GM12801 (cell line): ENCODE measurements around the gene SEC31B.

Source experiments
- TF ChIP-seq, protein P1 (sequence below): IDR thresholded peaks from one replicate; pipeline ENCODE4 v1.5.1; 2011; ENCODE audit warnings: control low read depth; ENCODE audit not compliant: insufficient read length; ENCODE audit errors: extremely low read depth

SEC31B gene

DNA sequence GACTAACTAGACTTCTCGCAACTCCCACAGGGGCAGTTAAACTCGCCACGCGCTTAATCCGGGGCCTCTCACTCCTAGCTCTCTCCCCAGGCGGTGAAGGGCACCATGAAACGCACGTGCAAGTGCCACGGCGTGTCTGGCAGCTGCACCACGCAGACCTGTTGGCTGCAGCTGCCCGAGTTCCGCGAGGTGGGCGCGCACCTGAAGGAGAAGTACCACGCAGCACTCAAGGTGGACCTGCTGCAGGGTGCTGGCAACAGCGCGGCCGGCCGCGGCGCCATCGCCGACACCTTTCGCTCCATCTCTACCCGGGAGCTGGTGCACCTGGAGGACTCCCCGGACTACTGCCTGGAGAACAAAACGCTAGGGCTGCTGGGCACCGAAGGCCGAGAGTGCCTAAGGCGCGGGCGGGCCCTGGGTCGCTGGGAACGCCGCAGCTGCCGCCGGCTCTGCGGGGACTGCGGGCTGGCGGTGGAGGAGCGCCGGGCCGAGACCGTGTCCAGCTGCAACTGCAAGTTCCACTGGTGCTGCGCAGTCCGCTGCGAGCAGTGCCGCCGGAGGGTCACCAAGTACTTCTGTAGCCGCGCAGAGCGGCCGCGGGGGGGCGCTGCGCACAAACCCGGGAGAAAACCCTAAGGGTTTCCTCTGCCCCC lies 37.4 kb downstream of the SEC31B start:
- TF ChIP-seq, protein P1, sequence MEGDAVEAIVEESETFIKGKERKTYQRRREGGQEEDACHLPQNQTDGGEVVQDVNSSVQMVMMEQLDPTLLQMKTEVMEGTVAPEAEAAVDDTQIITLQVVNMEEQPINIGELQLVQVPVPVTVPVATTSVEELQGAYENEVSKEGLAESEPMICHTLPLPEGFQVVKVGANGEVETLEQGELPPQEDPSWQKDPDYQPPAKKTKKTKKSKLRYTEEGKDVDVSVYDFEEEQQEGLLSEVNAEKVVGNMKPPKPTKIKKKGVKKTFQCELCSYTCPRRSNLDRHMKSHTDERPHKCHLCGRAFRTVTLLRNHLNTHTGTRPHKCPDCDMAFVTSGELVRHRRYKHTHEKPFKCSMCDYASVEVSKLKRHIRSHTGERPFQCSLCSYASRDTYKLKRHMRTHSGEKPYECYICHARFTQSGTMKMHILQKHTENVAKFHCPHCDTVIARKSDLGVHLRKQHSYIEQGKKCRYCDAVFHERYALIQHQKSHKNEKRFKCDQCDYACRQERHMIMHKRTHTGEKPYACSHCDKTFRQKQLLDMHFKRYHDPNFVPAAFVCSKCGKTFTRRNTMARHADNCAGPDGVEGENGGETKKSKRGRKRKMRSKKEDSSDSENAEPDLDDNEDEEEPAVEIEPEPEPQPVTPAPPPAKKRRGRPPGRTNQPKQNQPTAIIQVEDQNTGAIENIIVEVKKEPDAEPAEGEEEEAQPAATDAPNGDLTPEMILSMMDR: no peak

DNA sequence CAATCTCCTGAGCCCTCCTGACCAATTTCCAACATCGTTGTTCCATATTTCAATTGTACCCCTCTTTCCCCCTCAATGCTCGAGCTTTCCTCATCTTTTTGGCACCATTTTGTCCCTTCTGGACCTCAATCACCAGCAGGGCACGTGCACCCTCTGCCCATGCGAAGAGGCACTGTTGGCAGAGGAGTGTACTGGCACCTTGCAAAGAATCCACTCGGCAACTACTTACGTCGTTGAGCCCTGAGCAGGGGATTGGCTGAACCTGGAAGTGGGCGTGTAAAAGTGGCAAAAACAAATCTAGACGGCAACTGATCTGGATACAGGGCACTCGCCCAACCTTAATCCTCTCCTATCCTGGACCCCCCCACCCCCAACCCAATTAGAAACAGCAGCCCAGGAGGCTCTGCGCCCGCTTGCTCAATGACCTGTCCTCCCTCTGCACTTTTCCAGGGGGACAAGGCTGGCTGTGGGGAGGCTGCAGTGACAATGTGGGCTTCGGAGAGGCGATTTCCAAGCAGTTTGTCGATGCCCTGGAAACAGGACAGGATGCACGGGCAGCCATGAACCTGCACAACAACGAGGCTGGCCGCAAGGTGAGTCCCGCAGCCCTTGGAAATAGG lies 38.1 kb downstream of the SEC31B start:
- TF ChIP-seq, protein P1: no peak

DNA sequence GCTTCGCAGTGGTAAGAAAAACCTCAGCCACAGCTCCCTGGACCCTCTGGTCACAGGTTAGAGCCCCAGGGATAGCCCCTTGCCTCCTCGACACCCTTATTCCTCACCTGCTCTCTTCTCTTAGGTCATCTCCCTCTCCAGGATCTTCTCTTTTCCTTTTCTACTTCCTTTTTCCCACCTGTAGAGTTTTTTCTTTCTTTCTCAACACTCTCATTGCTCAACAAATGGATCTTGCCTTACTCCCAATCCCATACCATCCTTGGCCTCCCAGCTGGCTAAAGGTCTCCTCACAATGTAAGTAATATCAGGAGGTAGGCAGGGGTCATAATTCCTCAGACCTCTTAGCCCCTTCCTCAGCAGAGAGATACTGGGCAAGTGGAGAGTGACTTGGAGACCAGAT lies 39.7 kb downstream of the SEC31B start:
- TF ChIP-seq, protein P1: no peak

DNA sequence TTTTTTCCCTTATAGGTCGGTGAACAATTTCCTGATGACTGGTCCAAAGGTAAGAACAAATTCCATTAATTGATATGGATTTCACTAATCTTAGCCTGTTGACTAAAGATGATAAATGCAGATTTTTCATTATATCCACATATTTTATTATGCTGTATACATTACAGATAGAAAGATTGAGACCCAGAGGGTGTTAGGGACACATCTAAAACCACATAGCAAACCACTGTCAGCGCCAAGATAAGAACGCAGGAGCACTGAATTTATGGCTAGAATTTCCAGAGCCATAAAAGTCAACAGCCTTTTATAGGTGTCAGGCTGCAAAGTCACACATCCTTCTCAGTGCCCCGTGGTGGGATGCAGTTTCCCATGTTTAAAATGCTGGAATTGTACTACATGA lies 40.6 kb downstream of the SEC31B start:
- TF ChIP-seq, protein P1: no peak

DNA sequence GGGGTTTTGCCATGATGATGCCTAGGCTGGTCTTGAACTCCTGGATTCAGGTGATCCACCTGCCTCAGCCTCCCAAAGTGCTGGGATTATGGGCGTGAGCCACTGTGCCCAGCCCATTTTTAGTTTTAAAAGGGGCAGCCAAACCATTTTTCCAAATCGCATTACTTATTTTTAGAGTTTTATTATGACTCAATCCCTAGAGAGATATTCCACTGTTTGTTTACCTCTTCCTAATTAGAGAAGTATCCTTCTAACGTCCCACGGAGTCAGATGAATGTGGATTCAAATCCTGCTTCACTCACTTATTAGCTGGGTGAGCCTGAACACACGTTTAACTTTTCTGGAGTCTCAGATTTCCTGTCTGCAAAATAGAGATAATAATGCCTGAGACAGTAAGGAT lies 41.7 kb downstream of the SEC31B start:
- TF ChIP-seq, protein P1: no peak

DNA sequence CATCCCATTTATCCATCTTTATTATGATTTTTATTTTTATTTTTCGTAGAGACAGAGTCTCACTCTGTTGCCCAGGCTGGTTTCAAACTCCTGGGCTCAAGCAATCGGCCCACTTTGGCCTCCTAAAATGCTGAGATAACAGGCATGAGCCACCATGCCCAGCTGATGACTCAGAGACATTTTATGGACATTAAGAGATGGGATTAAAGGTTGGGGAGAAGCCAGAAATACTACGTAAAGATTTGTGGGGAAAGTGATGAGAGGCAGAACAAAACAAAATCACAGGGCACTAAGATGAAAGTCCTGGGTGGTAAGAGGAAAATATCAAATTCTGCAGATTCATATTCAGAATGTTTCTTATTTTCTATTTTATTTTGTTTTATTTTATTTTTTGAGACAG lies 49.3 kb downstream of the SEC31B start:
- TF ChIP-seq, protein P1: no peak

DNA sequence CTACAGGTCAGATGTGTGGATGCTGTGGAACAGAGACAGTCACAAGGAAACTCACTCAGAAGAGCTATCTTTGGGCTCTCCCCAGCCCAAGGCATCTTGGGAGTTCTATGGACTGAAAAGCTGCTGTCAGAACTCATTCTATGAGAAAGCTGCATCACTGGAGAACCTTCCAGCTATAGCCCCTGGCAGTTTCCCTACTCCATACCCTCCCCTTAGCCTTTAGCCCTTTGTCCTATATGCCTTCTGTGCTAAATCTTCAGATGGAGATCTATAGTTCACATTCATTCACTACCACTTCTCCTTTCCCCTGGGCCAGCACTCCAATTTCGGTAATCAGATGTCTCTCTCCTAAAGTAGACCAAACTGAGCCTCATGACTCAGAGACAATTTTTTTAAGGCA lies 49.9 kb downstream of the SEC31B start:
- TF ChIP-seq, protein P1: no peak
